C4-2B (cell line): Measurements from ENCODE around the gene HS3ST6.

ENCODE experiments used
- ZFX ChIP-seq: fragments of 450-650 bp; IDR thresholded peaks from 2 replicates; pipeline ENCODE4 v1.6.1; 2017
- TF ChIP-seq, protein P1 (sequence below): fragments of 450-650 bp; conservative IDR thresholded peaks from 2 replicates; pipeline ENCODE4 v1.5.1; 2017; ENCODE audit warnings: mild to moderate bottlenecking

DNA sequence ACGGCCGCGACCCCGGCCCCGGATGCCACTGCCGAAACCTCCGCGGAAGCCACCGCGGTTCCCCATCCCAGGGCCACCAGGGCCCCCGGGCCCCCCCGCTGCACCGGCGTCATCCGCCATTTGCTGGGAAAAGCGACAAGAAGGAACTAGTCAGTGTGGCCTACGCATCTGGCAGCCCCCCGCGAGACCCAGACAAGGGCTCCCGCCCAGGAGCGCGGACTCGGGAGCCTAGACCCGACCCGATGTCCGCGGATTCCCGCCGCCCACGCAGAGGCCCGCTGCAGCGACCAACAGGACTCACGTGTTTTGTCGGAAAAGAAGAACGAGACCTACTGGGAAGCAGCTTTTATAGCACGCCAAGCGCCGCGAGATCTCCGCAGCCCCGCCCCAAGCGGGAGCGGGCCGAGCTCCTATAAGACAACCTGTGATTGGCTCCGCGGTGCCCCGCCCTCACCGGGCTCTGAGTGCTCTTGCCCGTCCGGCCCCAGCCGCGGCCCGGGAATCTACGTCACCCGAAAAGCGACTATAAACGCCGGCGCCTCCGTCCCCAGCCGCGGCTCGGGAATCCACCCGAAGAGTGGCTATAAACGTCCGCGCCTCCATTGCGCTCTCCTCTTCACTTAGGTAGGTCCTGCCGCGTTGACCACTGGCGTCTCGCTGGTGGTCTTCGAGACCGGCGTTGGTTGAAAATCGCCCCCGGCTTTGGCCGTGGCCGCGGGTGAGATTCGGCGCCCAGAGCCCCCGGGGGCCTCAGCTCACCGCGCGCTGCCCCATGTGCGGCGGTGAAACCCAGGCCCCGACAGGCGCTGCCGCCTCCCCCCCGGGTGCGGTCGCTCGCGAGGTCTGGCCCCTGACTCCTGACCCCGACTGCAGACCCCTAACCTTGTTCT is 46.5 kb upstream of the HS3ST6 start, which contains the start of gene RPS2:
- TF ChIP-seq, protein P1, sequence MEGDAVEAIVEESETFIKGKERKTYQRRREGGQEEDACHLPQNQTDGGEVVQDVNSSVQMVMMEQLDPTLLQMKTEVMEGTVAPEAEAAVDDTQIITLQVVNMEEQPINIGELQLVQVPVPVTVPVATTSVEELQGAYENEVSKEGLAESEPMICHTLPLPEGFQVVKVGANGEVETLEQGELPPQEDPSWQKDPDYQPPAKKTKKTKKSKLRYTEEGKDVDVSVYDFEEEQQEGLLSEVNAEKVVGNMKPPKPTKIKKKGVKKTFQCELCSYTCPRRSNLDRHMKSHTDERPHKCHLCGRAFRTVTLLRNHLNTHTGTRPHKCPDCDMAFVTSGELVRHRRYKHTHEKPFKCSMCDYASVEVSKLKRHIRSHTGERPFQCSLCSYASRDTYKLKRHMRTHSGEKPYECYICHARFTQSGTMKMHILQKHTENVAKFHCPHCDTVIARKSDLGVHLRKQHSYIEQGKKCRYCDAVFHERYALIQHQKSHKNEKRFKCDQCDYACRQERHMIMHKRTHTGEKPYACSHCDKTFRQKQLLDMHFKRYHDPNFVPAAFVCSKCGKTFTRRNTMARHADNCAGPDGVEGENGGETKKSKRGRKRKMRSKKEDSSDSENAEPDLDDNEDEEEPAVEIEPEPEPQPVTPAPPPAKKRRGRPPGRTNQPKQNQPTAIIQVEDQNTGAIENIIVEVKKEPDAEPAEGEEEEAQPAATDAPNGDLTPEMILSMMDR, result no peak
- TF ChIP-seq ZFX, result peak; percentile 75
